Endodermal cell (in vitro differentiated cells): ENCODE measurements around the gene RPTOR. TPM values are rescaled to one million over a fixed set of nuclear protein-coding genes. Genes with fewer than 3 reads are reported as not detected.

Experiments
- DNase-seq: peaks from one replicate; pipeline ENCODE4 v3.0.0-alpha.2; 2017
- H3K27ac ChIP-seq: 2 replicates; pipeline ENCODE4 v1.5.1; 2013; ENCODE audit warnings: mild to moderate bottlenecking, low read depth, low read length, moderate library complexity
- H3K27me3 ChIP-seq: 2 replicates; pipeline ENCODE4 v1.6.1; 2013; ENCODE audit warnings: mild to moderate bottlenecking, low read length, moderate library complexity; ENCODE audit not compliant: insufficient read depth, control insufficient read depth, poor library complexity, severe bottlenecking
- H3K36me3 ChIP-seq: 2 replicates; pipeline ENCODE4 v1.7.0; 2013; ENCODE audit warnings: mild to moderate bottlenecking, low read length, moderate library complexity; ENCODE audit not compliant: control insufficient read depth, insufficient read depth
- H3K4me1 ChIP-seq: one replicate; pipeline ENCODE4 v1.7.0; 2013; ENCODE audit warnings: low read length; ENCODE audit not compliant: control insufficient read depth, insufficient read depth
- H3K4me3 ChIP-seq: 2 replicates; pipeline ENCODE4 v1.5.1; 2013; ENCODE audit warnings: mild to moderate bottlenecking, low read length, moderate library complexity
- H3K9ac ChIP-seq: 2 replicates; pipeline ENCODE4 v1.6.1; 2013; ENCODE audit warnings: mild to moderate bottlenecking, low read length, moderate library complexity; ENCODE audit not compliant: poor library complexity, severe bottlenecking; ENCODE audit errors: extremely low read depth
- H3K9me3 ChIP-seq: 2 replicates; pipeline ENCODE4 v1.6.1; 2013; ENCODE audit warnings: mild to moderate bottlenecking, low read length, moderate library complexity; ENCODE audit not compliant: control insufficient read depth
- H3K27ac Mint-ChIP-seq: 2 replicates; pipeline ENCODE4 v1.8.0; 2020; ENCODE audit warnings: mixed read lengths
- H3K27me3 Mint-ChIP-seq: 2 replicates; pipeline ENCODE4 v1.8.0; 2021; ENCODE audit warnings: mild to moderate bottlenecking, mixed read lengths; ENCODE audit not compliant: insufficient read depth
- H3K36me3 Mint-ChIP-seq: 2 replicates; pipeline ENCODE4 v1.8.0; 2020; ENCODE audit warnings: low read depth, mixed read lengths
- H3K4me1 Mint-ChIP-seq: 2 replicates; pipeline ENCODE4 v1.8.0; 2020; ENCODE audit warnings: mixed read lengths
- H3K4me3 Mint-ChIP-seq: 2 replicates; pipeline ENCODE4 v1.8.0; 2020; ENCODE audit warnings: mild to moderate bottlenecking, moderate library complexity, mixed read lengths
- H3K9me3 Mint-ChIP-seq: 2 replicates; pipeline ENCODE4 v1.8.0; 2020; ENCODE audit warnings: mild to moderate bottlenecking, mixed read lengths
- CTCF ChIP-seq: fragments of 200-600 bp; sonication (generic); conservative IDR thresholded peaks from 2 replicates; pipeline ENCODE4 v1.5.0; 2021; ENCODE audit warnings: antibody characterized with exemption, mild to moderate bottlenecking
- WGBS, 2 experiments: methylation state at CpG; one replicate each; pipeline versions ENCODE4 v1.1.5 to v1.1.7; 2013; ENCODE audit warnings: missing lambda C conversion rate in 2 of 2, mixed read lengths in 1 of 2; ENCODE audit not compliant: insufficient coverage in 1 of 2, insufficient read length in 1 of 2; 5-methylcytosine and 5-hydroxymethylcytosine counted together
- total RNA-seq, 2 donors: library from RNA; stranded (reverse); fragmentation: NEBNext Ultra II Directional in 1 of 2; extraction: Animal tissue kit (Norgen Biotek cat#: 25700) in 1 of 2; gene quantifications; 2 replicates in 1 of 2; 3 replicates in 1 of 2; pipeline ENCODE4 v1.2.1, GENCODE V29; 2021

RPTOR gene
- total RNA-seq, 2 donors from 2014 or later = 45.1 to 53.4 TPM

GRCh38 chr17:80872001-80872500 lies 327.4 kb downstream of the RPTOR start:
- H3K9me3 Mint-ChIP-seq = no peaks in the 10 kb centered on the region
- Histone ChIP-seq H3K4me1 (no peaks in the 10 kb centered on the region), H3K36me3 (peaks cover 3% of the 10 kb centered on the region), H3K9ac (no peak overlapping the region), H3K4me3 (no peak overlapping the region), H3K27me3 (no peaks in the 10 kb centered on the region), H3K27ac (peak overlapping the region; percentile 66), H3K9me3 (no peaks in the 10 kb centered on the region)
- WGBS, 2 experiments = 86 to 90% methylated on average over 9 to 14 of the region's 14 CpGs
- no peak for DNase-seq
- no peak overlapping the region for H3K4me3 Mint-ChIP-seq
- H3K36me3 Mint-ChIP-seq = peaks cover 20% of the 10 kb centered on the region
- peak overlapping the region; percentile 13 for H3K27ac Mint-ChIP-seq
- TF ChIP-seq CTCF = no peak
- no peaks in the 10 kb centered on the region for H3K27me3 Mint-ChIP-seq
- peaks cover 13% of the 10 kb centered on the region for H3K4me1 Mint-ChIP-seq

DNA sequence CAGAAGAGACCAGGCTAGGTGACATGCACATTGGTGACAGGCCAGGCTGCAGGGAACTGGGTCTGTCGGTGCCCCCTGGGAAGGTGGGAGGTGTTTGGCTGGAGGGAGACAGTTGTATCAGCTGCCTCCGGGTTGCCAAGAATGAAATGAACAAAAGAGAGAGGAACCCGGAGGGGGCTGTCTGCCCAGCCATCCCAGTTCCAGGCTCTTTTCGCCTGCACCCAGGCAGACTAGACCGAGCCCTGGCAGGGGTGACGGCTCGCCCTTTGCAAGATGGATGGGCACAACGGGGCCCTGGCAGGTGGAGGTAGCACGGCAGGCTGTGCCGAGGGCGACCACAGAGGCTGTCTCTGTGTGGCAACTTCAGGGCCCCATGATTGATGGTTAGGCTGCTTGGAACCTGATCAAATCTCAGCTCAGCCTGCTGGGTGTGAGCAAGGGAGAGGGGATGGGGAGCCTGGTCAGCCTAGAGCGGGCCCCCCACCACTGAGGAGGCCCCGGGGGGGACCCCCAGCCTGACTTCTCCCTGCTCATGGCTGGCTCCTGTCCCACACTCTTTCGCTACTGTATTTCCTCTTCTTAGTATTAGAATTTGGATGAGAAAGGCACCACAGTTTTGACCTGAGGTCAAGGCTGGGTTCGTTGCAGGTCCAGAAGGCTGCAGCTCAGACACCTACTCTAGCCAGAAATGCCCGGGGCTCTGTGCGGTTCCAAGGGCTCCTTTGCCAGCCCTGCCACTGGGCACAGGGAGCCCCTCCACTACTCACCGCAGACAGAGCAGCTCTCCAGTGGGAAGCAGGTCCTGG lies 328.1 kb downstream of the RPTOR start:
- peaks cover 3% of the 10 kb centered on the region for H3K36me3 ChIP-seq
- peaks cover 23% of the 10 kb centered on the region for H3K36me3 Mint-ChIP-seq
- H3K27ac ChIP-seq = peak overlapping the region; percentile 91
- peaks cover 13% of the 10 kb centered on the region for H3K4me1 Mint-ChIP-seq
- H3K4me1 ChIP-seq = no peaks in the 10 kb centered on the region
- 76 to 85% methylated on average over 12 to 18 of the region's 18 CpGs for WGBS, 2 experiments
- H3K9me3 ChIP-seq = no peaks in the 10 kb centered on the region
- H3K9ac ChIP-seq = no peak overlapping the region
- peak; percentile 51 for DNase-seq
- no peak overlapping the region for H3K4me3 ChIP-seq
- no peaks in the 10 kb centered on the region for H3K27me3 ChIP-seq
- no peak overlapping the region for H3K4me3 Mint-ChIP-seq
- H3K27ac Mint-ChIP-seq = peak overlapping the region; percentile 42
- no peaks in the 10 kb centered on the region for H3K27me3 Mint-ChIP-seq
- TF ChIP-seq CTCF = no peak
- no peaks in the 10 kb centered on the region for H3K9me3 Mint-ChIP-seq

DNA sequence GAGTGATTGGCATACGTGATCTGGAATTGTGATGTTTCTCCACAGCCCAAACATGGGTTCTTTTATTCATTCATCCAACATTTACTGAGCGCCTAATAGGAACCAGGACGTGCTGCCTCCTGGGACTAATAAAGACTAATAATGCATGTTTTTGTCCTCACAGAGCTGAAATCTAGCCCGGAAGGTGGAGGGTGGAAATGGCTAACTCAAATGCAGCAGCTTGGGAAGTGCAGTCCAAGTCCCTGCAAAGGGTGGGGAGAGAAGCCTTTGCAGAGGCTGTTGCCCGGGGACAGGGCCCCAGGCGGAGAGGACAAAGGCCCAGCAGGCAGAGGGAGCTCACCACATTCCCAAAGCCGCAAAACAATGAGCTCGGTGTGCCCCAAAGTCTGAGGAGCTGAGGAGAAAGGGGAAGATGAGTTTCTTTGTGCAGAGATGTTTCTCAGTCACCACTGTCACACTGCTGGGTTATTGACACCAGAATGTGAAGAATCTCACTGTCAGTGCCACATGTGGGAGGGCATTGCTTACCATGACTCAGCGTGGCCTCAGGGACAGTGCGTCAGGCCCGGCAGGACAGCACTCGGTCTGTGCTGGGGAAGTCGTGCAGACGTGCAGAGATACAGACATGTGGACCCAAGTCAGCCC lies 328.8 kb downstream of the RPTOR start:
- H3K36me3 Mint-ChIP-seq = peaks cover 26% of the 10 kb centered on the region
- peaks cover 13% of the 10 kb centered on the region for H3K4me1 Mint-ChIP-seq
- Histone ChIP-seq H3K9me3 (no peaks in the 10 kb centered on the region), H3K4me3 (no peak overlapping the region), H3K4me1 (no peaks in the 10 kb centered on the region), H3K27ac (peak overlapping the region; percentile 91), H3K27me3 (no peaks in the 10 kb centered on the region), H3K36me3 (peaks cover 3% of the 10 kb centered on the region), H3K9ac (no peak overlapping the region)
- H3K4me3 Mint-ChIP-seq = no peak overlapping the region
- WGBS, 2 experiments = 55 to 79% methylated on average over 11 to 14 of the region's 14 CpGs
- H3K27me3 Mint-ChIP-seq = no peaks in the 10 kb centered on the region
- DNase-seq = peak; percentile 90
- H3K27ac Mint-ChIP-seq = peak overlapping the region; percentile 42
- TF ChIP-seq CTCF = no peak
- no peaks in the 10 kb centered on the region for H3K9me3 Mint-ChIP-seq
